HEK293 (cell line): ENCODE data around the gene ENAM.

Experiments used
- BCL11B ChIP-seq: fragments of 450-650 bp; formaldehyde crosslinking; IDR thresholded peaks from 2 replicates; pipeline ENCODE4 v1.5.1; 2016; ENCODE audit warnings: low read depth, missing biosample characterization, missing genetic modification characterization
- GLIS1 ChIP-seq: fragments of 450-650 bp; formaldehyde crosslinking; IDR thresholded peaks from 2 replicates; pipeline ENCODE4 v1.5.1; 2016; ENCODE audit warnings: missing biosample characterization, missing genetic modification characterization
- GLIS2 ChIP-seq: fragments of 450-650 bp; formaldehyde crosslinking; IDR thresholded peaks from 2 replicates; pipeline ENCODE4 v1.5.1; 2016; ENCODE audit warnings: missing biosample characterization, missing genetic modification characterization
- IKZF3 ChIP-seq: fragments of 450-650 bp; IDR thresholded peaks from 2 replicates; pipeline ENCODE4 v1.5.0; 2018; ENCODE audit warnings: missing biosample characterization, mild to moderate bottlenecking, missing genetic modification characterization, moderate library complexity
- MEIS1 ChIP-seq: sonication (generic); formaldehyde crosslinking; IDR thresholded peaks from 2 replicates; pipeline ENCODE4 v1.8.1; 2022; ENCODE audit warnings: missing genetic modification reagents, mild to moderate bottlenecking, borderline replicate concordance
- OSR2 ChIP-seq: fragments of 450-650 bp; formaldehyde crosslinking; IDR thresholded peaks from 2 replicates; pipeline ENCODE4 v1.5.1; 2016; ENCODE audit warnings: missing biosample characterization, missing genetic modification characterization
- RBAK ChIP-seq: fragments of 450-650 bp; formaldehyde crosslinking; IDR thresholded peaks from 2 replicates; pipeline ENCODE4 v1.5.1; 2016; ENCODE audit warnings: missing biosample characterization, missing genetic modification characterization
- SALL2 ChIP-seq: fragments of 450-650 bp; formaldehyde crosslinking; IDR thresholded peaks from 2 replicates; pipeline ENCODE4 v1.5.0; 2017; ENCODE audit warnings: missing biosample characterization, mild to moderate bottlenecking, missing genetic modification characterization, borderline replicate concordance
- SCRT2 ChIP-seq: fragments of 450-650 bp; formaldehyde crosslinking; IDR thresholded peaks from 2 replicates; pipeline ENCODE4 v1.5.1; 2016; ENCODE audit warnings: missing biosample characterization, missing genetic modification characterization
- TCF7L2 ChIP-seq: IDR thresholded peaks from 2 replicates; pipeline ENCODE4 v1.6.1; 2011; ENCODE audit warnings: low read depth, mild to moderate bottlenecking, inconsistent platforms, low read length, moderate library complexity, borderline replicate concordance
- ZBTB17 ChIP-seq: fragments of 450-650 bp; formaldehyde crosslinking; IDR thresholded peaks from 2 replicates; pipeline ENCODE4 v1.5.1; 2016; ENCODE audit warnings: missing biosample characterization, missing genetic modification characterization
- ZEB2 ChIP-seq: fragments of 450-650 bp; formaldehyde crosslinking; IDR thresholded peaks from 2 replicates; pipeline ENCODE4 v1.5.1; 2016; ENCODE audit warnings: missing biosample characterization, missing genetic modification characterization
- ZNF112 ChIP-seq: fragments of 450-650 bp; formaldehyde crosslinking; IDR thresholded peaks from 2 replicates; pipeline ENCODE4 v1.5.0; 2017; ENCODE audit warnings: missing biosample characterization, missing genetic modification characterization
- ZNF121 ChIP-seq: fragments of 450-650 bp; formaldehyde crosslinking; IDR thresholded peaks from 2 replicates; pipeline ENCODE4 v1.5.1; 2016; ENCODE audit warnings: missing biosample characterization, missing genetic modification characterization
- ZNF174 ChIP-seq: fragments of 450-650 bp; formaldehyde crosslinking; IDR thresholded peaks from 2 replicates; pipeline ENCODE4 v1.5.0; 2017; ENCODE audit warnings: missing biosample characterization, mild to moderate bottlenecking, missing genetic modification characterization
- ZNF184 ChIP-seq: fragments of 450-650 bp; IDR thresholded peaks from 2 replicates; pipeline ENCODE4 v1.5.1; 2018; ENCODE audit warnings: missing biosample characterization, mild to moderate bottlenecking, missing genetic modification characterization
- ZNF19 ChIP-seq: fragments of 450-650 bp; formaldehyde crosslinking; IDR thresholded peaks from 2 replicates; pipeline ENCODE4; 2016; ENCODE audit warnings: missing biosample characterization, missing genetic modification characterization, low read depth
- ZNF223 ChIP-seq: fragments of 450-650 bp; formaldehyde crosslinking; IDR thresholded peaks from 2 replicates; pipeline ENCODE4 v1.5.1; 2016; ENCODE audit warnings: missing biosample characterization, missing genetic modification characterization
- ZNF501 ChIP-seq: fragments of 450-650 bp; formaldehyde crosslinking; IDR thresholded peaks from 2 replicates; pipeline ENCODE4 v1.5.1; 2016; ENCODE audit warnings: missing biosample characterization, missing genetic modification characterization
- ZNF529 ChIP-seq: fragments of 450-650 bp; formaldehyde crosslinking; IDR thresholded peaks from 2 replicates; pipeline ENCODE4 v1.5.1; 2017; ENCODE audit warnings: missing genetic modification characterization, missing biosample characterization; ENCODE audit not compliant: insufficient replicate concordance
- ZNF561 ChIP-seq: fragments of 450-650 bp; IDR thresholded peaks from 2 replicates; pipeline ENCODE4 v1.5.1; 2018; ENCODE audit warnings: missing biosample characterization, missing genetic modification characterization, borderline replicate concordance
- ZNF571 ChIP-seq: fragments of 450-650 bp; formaldehyde crosslinking; IDR thresholded peaks from 2 replicates; pipeline ENCODE4 v1.5.0; 2017; ENCODE audit warnings: missing biosample characterization, missing genetic modification characterization
- ZNF629 ChIP-seq: fragments of 450-650 bp; formaldehyde crosslinking; IDR thresholded peaks from 2 replicates; pipeline ENCODE4 v1.5.1; 2017; ENCODE audit warnings: missing biosample characterization, missing genetic modification characterization
- ZNF660 ChIP-seq: fragments of 450-650 bp; IDR thresholded peaks from 2 replicates; pipeline ENCODE4 v1.5.1; 2018; ENCODE audit warnings: missing biosample characterization, mild to moderate bottlenecking, missing genetic modification characterization
- ZNF664 ChIP-seq: fragments of 450-650 bp; formaldehyde crosslinking; IDR thresholded peaks from 2 replicates; pipeline ENCODE4 v1.5.1; 2016; ENCODE audit warnings: missing biosample characterization, missing genetic modification characterization
- ZNF701 ChIP-seq: fragments of 450-650 bp; formaldehyde crosslinking; IDR thresholded peaks from 2 replicates; pipeline ENCODE4 v1.5.1; 2016; ENCODE audit warnings: missing biosample characterization, missing genetic modification characterization
- ZNF843 ChIP-seq: fragments of 450-650 bp; formaldehyde crosslinking; IDR thresholded peaks from 2 replicates; pipeline ENCODE4 v1.5.1; 2016; ENCODE audit warnings: missing biosample characterization, missing genetic modification characterization
- ZSCAN23 ChIP-seq: fragments of 450-650 bp; formaldehyde crosslinking; IDR thresholded peaks from 2 replicates; pipeline ENCODE4 v1.5.1; 2016; ENCODE audit warnings: missing biosample characterization, missing genetic modification characterization
- ZXDB ChIP-seq: fragments of 450-650 bp; formaldehyde crosslinking; IDR thresholded peaks from 2 replicates; pipeline ENCODE4 v1.5.1; 2016; ENCODE audit warnings: missing biosample characterization, missing genetic modification characterization
- TF ChIP-seq, protein P1 (sequence below): fragments of 450-650 bp; formaldehyde crosslinking; IDR thresholded peaks from 2 replicates; pipeline ENCODE4 v1.5.1; 2016; ENCODE audit warnings: missing biosample characterization, missing genetic modification characterization
- TF ChIP-seq, protein P2 (sequence below): fragments of 450-650 bp; formaldehyde crosslinking; IDR thresholded peaks from 2 replicates; pipeline ENCODE4 v1.5.1; 2016; ENCODE audit warnings: missing biosample characterization, missing genetic modification characterization
- TF ChIP-seq, protein P3 (sequence below): fragments of 450-650 bp; formaldehyde crosslinking; IDR thresholded peaks from 2 replicates; pipeline ENCODE4 v1.5.1; 2017; ENCODE audit warnings: missing biosample characterization, missing genetic modification characterization
- TF ChIP-seq, protein P4 (sequence below): fragments of 450-650 bp; formaldehyde crosslinking; IDR thresholded peaks from 2 replicates; pipeline ENCODE4 v1.5.1; 2017; ENCODE audit warnings: missing biosample characterization, missing genetic modification characterization

Gene ENAM

DNA sequence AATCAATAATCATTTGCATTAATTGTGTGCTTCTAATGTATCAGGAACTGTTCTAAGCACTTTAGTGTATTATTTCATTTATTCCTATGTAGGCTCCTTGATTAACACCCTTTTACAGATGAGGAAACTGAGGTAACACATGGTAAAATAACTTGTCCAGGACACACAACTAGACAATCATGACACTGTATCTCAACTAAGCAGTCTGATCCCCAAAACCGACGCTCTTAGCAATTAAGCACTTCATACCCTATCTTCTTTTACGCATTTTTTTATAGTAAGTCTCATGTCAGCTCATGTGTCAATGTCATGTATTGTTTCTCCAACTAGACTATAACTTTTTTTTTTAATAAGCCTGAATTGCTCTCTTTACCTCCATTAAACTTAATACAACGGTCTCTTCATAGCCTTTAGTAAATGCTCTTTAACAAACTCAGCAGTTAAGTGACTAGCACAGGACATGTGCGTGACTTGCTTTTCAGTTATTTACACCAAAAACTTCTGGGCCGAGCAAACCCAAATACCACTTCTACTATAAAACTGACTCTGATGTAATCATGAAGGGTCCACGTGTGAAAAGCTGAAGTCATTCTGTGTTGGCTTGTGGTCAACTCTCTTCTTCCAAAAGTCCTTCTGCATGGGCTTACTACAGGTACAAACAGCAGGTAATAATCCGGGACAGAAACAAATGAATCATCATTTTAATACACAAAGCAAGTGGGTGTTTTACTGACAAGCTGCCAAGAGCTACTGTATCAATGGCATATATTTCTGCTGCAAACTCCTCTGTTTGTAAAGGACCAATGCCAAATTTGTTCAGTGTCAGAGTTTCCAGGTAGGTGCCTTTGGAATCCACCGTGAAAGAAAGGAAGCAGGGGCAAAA, 44.4 kb upstream of the ENAM start (continued):
- TF ChIP-seq, protein P1, sequence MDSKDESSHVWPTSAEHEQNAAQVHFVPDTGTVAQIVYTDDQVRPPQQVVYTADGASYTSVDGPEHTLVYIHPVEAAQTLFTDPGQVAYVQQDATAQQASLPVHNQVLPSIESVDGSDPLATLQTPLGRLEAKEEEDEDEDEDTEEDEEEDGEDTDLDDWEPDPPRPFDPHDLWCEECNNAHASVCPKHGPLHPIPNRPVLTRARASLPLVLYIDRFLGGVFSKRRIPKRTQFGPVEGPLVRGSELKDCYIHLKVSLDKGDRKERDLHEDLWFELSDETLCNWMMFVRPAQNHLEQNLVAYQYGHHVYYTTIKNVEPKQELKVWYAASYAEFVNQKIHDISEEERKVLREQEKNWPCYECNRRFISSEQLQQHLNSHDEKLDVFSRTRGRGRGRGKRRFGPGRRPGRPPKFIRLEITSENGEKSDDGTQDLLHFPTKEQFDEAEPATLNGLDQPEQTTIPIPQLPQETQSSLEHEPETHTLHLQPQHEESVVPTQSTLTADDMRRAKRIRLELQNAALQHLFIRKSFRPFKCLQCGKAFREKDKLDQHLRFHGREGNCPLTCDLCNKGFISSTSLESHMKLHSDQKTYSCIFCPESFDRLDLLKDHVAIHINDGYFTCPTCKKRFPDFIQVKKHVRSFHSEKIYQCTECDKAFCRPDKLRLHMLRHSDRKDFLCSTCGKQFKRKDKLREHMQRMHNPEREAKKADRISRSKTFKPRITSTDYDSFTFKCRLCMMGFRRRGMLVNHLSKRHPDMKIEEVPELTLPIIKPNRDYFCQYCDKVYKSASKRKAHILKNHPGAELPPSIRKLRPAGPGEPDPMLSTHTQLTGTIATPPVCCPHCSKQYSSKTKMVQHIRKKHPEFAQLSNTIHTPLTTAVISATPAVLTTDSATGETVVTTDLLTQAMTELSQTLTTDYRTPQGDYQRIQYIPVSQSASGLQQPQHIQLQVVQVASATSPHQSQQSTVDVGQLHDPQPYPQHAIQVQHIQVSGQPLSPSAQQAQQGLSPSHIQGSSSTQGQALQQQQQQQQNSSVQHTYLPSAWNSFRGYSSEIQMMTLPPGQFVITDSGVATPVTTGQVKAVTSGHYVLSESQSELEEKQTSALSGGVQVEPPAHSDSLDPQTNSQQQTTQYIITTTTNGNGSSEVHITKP (tag by site-specific recombination), result peak; percentile 46
- TF ChIP-seq ZNF629, result peak; percentile 87
- TF ChIP-seq ZNF701 (tag by site-specific recombination), result no peak
- TF ChIP-seq ZNF501 (tag by site-specific recombination), result peak; percentile 22; the same call in 1 of the 2 replicates
- no peak for TF ChIP-seq MEIS1 (CRISPR knock-in tag)
- no peak for TF ChIP-seq RBAK (tag by site-specific recombination)
- TF ChIP-seq, protein P2, sequence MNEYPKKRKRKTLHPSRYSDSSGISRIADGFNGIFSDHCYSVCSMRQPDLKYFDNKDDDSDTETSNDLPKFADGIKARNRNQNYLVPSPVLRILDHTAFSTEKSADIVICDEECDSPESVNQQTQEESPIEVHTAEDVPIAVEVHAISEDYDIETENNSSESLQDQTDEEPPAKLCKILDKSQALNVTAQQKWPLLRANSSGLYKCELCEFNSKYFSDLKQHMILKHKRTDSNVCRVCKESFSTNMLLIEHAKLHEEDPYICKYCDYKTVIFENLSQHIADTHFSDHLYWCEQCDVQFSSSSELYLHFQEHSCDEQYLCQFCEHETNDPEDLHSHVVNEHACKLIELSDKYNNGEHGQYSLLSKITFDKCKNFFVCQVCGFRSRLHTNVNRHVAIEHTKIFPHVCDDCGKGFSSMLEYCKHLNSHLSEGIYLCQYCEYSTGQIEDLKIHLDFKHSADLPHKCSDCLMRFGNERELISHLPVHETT (tag by site-specific recombination), result peak; percentile 60; the same call in 1 of the 2 replicates
- no peak for TF ChIP-seq ZNF174 (tag by site-specific recombination)
- no peak for TF ChIP-seq ZNF529 (tag by site-specific recombination)
- no peak for TF ChIP-seq TCF7L2
- no peak for TF ChIP-seq ZNF571 (tag by site-specific recombination)
- TF ChIP-seq, protein P3, sequence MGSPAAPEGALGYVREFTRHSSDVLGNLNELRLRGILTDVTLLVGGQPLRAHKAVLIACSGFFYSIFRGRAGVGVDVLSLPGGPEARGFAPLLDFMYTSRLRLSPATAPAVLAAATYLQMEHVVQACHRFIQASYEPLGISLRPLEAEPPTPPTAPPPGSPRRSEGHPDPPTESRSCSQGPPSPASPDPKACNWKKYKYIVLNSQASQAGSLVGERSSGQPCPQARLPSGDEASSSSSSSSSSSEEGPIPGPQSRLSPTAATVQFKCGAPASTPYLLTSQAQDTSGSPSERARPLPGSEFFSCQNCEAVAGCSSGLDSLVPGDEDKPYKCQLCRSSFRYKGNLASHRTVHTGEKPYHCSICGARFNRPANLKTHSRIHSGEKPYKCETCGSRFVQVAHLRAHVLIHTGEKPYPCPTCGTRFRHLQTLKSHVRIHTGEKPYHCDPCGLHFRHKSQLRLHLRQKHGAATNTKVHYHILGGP (tag by site-specific recombination), result no peak
- TF ChIP-seq ZNF664, result peak; percentile 82; the same call in 1 of the 2 replicates
- TF ChIP-seq ZNF184 (tag by site-specific recombination), result 0 out of 2 replicates have a peak, but pooled peaks have one; percentile 23
- TF ChIP-seq ZNF223 (tag by site-specific recombination), result no peak
- TF ChIP-seq ZNF660 (tag by site-specific recombination), result no peak
- no peak for TF ChIP-seq ZNF112 (tag by site-specific recombination)
- TF ChIP-seq ZNF561 (tag by site-specific recombination), result peak; percentile 40; the same call in 1 of the 2 replicates
- peak; percentile 91 for TF ChIP-seq OSR2 (tag by site-specific recombination)
- TF ChIP-seq GLIS1 (tag by site-specific recombination), result no peak
- TF ChIP-seq IKZF3 (tag by site-specific recombination), result peak; percentile 61
- TF ChIP-seq ZNF121 (tag by site-specific recombination), result no peak
- peak; percentile 56; the same call in 1 of the 2 replicates for TF ChIP-seq ZXDB (tag by site-specific recombination)
- TF ChIP-seq SALL2 (tag by site-specific recombination), result no peak
- TF ChIP-seq ZNF843 (tag by site-specific recombination), result peak; percentile 82
- TF ChIP-seq SCRT2 (tag by site-specific recombination), result peak; percentile 55; the same call in 1 of the 2 replicates
- no peak for TF ChIP-seq GLIS2 (tag by site-specific recombination)
- TF ChIP-seq, protein P4, sequence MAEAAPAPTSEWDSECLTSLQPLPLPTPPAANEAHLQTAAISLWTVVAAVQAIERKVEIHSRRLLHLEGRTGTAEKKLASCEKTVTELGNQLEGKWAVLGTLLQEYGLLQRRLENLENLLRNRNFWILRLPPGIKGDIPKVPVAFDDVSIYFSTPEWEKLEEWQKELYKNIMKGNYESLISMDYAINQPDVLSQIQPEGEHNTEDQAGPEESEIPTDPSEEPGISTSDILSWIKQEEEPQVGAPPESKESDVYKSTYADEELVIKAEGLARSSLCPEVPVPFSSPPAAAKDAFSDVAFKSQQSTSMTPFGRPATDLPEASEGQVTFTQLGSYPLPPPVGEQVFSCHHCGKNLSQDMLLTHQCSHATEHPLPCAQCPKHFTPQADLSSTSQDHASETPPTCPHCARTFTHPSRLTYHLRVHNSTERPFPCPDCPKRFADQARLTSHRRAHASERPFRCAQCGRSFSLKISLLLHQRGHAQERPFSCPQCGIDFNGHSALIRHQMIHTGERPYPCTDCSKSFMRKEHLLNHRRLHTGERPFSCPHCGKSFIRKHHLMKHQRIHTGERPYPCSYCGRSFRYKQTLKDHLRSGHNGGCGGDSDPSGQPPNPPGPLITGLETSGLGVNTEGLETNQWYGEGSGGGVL, result no peak
- TF ChIP-seq BCL11B (tag by site-specific recombination), result no peak
- 0 out of 2 replicates have a peak, but pooled peaks have one; percentile 43 for TF ChIP-seq ZEB2
- peak; percentile 58; the same call in 1 of the 2 replicates for TF ChIP-seq ZSCAN23 (tag by site-specific recombination)
- no peak for TF ChIP-seq ZNF19 (tag by site-specific recombination)
- peak; percentile 16; the same call in 1 of the 2 replicates for TF ChIP-seq ZBTB17
